ENCODE measurements around the gene THADA.

THADA gene

DNA sequence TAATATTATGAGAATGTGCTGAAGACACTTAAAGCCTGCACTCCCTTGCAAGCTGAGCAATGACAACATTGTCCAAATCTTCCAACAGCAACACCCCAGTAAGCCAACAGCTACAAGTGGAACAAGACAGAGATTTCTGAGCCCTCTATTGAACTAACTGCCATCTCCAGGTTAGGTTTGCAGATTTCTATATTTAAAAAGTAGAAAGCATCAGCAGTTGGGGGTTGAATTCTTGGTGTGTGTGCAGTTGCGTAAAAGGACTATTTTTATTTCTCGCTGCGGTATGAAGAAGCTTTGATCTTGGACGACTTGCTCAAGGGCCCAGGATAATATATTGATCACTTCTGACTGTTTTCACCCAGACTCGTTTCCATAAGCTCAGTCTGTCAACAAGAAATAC, 263.2 kb downstream of the THADA start:
- in situ Hi-C loops (cut with MboI; ENCODE audit: low sequenced_read_pairs): no loop called here

GRCh38 chr2:43331422-43331821, 264.4 kb downstream of the THADA start:
- in situ Hi-C loops (cut with MboI; ENCODE audit: low sequenced_read_pairs): no loop called here

DNA sequence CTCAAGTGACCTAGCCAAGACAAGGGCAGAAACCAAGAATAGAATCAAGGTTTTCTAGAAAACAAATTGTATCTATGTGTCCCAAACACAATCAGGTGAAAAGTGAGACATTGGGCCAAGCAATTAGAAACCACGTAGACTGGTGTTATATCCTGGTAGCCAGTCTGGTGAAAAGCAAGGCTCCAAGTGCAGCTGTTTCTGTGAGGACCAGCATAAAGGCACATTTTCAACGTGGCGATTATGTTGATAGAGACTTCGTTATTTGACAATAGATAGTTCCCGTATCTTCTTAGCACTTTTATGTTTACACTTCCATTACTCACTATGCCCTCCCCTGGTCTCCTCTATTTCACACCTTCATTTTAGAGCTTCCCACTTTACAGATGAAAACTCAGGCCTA, 266.2 kb downstream of the THADA start:
- in situ Hi-C loops (cut with MboI; ENCODE audit: low sequenced_read_pairs): no loop called here

- in situ Hi-C loops (cut with MboI; ENCODE audit: low sequenced_read_pairs): no loop called here
Measured at GRCh38 chr2:43328832-43329231, 267.0 kb downstream of the THADA start.

- in situ Hi-C loops (cut with MboI; ENCODE audit: low sequenced_read_pairs): no loop called here
Measured at GRCh38 chr2:43328133-43328532, 267.7 kb downstream of the THADA start.

DNA sequence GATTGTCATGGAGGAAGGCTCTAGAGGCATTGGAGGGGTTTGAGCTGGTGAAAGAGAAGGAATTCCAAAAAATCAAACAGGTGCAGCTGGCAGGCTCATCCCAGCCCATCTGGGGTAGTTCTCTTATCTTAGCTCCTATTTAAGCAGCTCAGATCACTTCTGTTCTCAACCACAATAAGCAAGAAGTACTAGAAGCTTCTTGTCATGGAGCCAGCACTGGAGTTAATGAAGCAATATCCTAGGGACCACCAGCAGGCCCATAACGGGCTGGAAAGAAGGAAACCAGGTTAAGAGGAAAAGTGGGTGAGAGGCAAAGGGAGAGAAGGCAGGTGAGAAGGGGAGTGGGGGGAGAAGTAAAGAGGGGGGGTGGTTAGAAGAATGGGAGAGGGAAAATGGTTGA, 268.7 kb downstream of the THADA start:
- in situ Hi-C loops (cut with MboI; ENCODE audit: low sequenced_read_pairs): no loop called here

DNA sequence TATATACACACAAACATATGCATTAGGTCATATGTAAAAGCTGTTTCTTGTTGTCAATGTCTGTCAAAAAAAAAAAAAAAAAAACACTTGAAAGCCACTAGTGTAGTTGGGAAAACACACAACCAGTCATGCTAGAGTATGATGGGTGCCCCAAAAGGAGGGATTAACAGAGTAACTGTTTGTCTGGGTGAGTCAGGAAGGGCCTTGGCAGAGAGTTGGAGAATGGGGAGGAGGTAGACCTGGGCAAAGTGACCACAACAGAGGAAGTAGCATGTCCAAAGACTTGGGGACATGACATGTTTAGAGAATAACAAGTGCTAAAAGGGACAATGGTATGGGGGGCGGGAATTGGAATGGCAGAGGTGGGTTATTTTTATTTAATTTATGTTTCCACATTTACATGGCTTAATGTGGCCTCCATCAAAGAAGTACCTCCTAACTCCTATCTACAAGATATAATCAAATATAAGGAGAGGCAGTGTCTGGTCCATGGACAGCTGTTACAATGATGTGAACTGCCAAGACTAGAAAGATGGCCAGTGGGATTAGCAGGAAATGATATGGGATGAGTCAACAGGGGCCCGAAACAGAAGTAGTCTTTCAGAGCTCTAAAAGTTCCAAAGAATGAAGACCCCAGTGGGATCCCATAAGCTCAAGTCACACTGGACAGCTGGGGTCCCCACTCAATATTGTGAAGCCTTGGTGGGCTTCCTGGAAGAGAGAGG, 269.6 kb downstream of the THADA start:
- in situ Hi-C loops (cut with MboI; ENCODE audit: low sequenced_read_pairs): no loop called here

DNA sequence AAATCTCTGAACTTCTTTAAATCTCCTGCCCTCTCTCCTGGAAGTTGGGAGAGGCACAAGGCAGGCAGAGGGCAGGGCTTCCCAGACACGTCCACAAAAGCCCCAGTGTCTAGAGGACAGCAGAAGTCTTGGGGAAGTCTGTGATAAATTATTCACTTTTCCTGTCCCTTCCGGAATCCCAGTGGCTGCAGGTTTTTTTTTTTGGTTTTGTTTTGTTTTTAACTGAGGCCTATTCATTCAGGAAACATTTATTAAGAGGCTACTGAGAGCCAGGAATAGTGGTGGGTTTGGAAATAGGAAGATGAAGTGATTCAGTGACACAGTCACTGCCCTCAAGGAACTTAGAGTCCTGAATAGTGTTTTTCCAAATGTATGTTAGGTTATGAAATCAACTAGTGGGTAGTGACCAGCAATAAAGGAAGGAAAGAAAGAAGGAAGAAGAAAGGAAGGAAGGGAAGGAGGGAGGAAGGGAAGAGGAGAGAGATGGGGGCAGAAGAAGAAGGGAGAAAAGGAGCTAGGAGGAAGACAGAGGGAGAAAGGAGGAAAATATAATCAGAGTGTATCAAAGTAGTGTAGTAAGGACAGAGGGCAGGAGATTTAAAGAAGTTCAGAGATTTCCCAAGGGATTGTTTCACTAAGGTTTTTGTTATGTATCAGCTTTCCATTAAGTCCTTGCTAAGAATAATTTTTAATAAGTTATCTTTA, 270.6 kb downstream of the THADA start:
- in situ Hi-C loops (cut with MboI; ENCODE audit: low sequenced_read_pairs): no loop called here

DNA sequence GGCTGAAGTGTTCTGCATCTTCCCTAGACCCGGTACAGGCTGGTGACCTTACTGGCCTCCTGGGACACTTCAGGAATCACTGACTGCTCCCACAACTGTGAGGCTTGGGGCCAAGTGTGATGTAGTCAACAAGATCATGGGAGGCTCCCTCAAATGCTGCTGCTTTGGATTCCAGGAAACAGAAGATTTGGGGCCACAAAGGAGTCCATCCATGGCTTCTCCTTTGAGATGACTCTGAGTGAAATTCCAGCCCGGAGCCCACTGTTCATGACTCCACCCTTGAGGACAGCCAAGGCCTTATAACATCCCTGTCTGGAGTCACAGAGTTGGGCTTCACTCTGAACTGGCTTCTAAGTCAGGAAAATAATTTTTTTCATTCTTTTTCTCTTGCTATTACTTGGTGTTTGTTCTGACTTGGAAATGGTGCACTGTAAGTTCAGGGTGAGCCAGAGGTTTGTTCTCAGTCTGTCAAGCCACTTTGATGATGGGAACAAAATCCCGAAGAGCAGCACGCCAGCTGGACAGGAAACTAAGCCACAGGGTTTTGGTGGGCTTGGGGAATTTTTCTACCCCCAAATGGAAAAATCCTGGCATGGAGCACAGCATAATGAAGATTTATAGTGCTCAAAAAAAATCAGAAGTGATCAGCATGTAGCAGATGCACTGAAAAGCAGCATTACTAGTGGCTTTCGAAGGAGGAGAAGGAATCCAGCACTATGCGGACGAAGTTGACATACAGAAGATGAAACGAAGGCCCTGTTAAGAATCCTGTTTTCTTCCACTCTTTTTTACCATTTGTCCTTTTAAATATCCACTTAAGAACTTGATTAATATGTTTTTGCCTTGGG, 271.4 kb downstream of the THADA start:
- in situ Hi-C loops (cut with MboI; ENCODE audit: low sequenced_read_pairs): no loop called here

- in situ Hi-C loops (cut with MboI; ENCODE audit: low sequenced_read_pairs): no loop called here
Measured at GRCh38 chr2:43323857-43324256, 272.0 kb downstream of the THADA start.

DNA sequence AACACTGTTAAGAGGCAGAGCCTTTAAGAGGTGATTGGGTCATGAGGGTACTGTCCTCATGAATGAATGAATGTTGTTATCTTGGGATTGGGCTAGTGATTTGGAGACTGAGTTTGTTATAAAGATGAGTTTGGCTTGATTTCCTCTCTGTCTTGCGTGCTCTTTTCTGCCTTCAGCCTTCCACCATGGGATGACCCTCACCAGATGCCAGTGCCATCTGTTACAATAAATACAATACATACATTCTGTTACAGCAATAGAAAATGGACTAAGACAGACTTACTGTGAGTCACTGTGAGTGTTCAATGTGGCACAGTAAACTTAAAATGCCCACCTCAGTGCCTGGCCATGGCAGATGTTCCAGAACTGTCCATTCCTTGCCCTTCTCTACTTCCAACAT, 274.4 kb downstream of the THADA start:
- in situ Hi-C loops (cut with MboI; ENCODE audit: low sequenced_read_pairs): no loop called here

DNA sequence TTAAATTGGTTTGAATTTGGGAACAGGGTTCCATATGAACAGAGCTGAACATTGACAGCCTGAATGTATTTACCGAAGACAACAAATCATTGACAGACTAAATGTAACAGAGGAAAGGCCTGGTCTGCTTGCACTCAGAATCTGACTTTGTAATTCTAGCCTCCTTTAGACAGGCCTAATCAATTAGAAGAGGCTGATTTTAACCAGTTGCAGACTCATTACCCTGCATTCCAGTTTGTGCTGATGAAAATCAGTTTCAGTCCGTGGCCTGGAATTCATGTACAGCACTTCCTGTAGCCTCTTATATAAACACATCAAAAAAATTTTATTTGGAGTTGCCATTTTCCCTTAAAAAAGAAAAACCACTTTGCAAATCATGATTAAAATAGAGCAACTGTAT, 276.3 kb downstream of the THADA start:
- in situ Hi-C loops (cut with MboI; ENCODE audit: low sequenced_read_pairs): no loop called here

DNA sequence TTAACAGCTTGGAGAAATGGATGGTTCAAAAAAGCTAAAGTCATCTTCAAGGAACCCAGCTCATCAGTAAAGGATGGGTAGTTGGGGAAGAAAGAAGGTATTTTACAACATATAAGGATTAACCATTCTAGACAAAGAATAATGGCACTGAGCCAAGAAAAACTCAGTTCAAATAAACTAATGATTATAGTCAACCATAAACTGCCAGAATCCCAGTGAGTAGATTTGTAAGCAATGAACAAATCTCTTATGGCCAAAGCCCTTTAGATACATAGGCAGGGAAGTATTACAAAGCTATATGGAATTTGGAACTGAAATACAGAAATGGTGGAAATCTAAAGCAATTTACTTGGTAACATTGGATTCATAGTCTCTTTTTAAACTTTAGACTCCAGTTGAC, 277.0 kb downstream of the THADA start:
- in situ Hi-C loops (cut with MboI; ENCODE audit: low sequenced_read_pairs): no loop called here

GRCh38 chr2:43317680-43318079, 278.2 kb downstream of the THADA start:
- in situ Hi-C loops (cut with MboI; ENCODE audit: low sequenced_read_pairs): no loop called here

DNA sequence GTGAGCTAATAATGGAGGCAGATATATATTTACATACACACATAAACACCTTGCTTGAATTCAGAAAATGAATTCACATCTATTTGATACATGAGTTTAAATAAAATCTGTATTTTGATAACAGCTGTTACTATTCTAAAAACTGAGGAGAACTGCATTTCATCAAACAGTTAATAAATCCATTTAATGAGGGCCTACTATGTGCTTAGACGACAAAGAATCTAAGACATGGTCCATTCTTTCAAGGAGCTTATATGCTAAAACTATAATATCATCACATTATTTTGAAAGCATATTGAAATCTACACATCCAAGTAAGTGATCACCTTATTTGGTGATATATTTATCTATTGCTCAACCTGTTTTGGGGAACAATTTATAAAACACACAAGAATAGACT, 278.6 kb downstream of the THADA start:
- in situ Hi-C loops (cut with MboI; ENCODE audit: low sequenced_read_pairs): no loop called here

GRCh38 chr2:43315482-43315881, 280.4 kb downstream of the THADA start:
- in situ Hi-C loops (cut with MboI; ENCODE audit: low sequenced_read_pairs): no loop called here

- in situ Hi-C loops (cut with MboI; ENCODE audit: low sequenced_read_pairs): no loop called here
Measured at GRCh38 chr2:43314299-43314927, 281.4 kb downstream of the THADA start.

- in situ Hi-C loops (cut with MboI; ENCODE audit: low sequenced_read_pairs): no loop called here
Measured at GRCh38 chr2:43313642-43314017, 282.2 kb downstream of the THADA start.

DNA sequence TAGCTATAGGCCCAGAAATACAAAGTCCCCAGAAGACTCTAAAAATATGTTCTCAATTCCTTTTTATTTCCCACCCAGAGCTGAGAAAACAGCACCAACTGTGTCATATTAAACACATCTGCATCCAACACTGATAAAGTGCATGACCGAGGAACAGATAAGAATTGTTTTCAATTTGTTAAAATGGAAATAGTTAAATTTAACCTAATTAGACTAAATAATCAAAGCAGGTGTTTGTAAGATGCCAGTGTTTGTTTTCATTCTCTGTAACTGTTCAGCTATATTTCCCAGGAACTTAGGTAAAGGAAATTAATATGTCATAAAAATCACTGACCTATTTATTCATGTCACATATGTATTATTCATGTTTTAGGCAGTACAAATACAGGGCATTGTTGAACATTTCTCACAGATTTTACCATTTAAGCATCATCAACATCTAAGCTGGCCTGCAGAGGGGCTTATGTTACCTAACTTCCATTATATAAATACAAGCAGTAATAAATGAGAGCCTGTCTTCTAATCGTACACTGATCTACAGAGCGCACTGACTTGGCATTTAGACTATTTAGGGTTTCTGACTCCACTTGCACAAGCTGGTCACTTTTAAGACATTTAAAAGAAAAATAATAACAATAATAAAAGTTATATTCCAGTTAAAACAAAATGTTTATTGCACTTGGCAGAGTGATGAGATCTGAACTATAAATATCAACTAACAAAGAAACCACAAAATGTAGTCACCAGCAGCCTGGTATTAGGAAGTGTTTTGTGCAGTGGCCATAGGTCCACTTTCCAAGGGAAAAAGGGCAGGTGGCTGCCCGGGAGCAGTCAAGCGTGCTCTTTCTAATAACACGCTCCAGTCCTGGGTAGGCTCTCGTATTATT, 282.8 kb downstream of the THADA start:
- in situ Hi-C loops (cut with MboI; ENCODE audit: low sequenced_read_pairs): no loop called here

DNA sequence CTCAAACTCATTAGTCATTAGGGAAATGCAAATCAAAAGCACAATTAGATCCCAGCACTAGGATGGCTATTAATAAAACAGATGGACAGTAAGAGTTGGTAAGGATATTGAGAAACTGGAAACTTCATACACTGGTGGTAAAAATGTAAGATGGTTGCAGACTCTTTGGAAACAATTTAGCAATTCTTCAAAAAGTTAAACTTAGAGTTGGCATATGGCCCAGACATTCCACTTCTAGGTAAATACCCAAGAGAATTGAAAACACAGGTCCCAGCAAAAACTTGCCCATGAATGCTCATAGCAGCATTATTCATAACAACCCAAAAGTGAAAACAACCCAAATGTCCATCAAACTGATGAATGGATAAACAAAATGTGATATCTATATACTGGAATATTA, 284.6 kb downstream of the THADA start:
- in situ Hi-C loops (cut with MboI; ENCODE audit: low sequenced_read_pairs): no loop called here
